ENCODE measurements around the gene SH3PXD2A.

The SH3PXD2A gene

DNA sequence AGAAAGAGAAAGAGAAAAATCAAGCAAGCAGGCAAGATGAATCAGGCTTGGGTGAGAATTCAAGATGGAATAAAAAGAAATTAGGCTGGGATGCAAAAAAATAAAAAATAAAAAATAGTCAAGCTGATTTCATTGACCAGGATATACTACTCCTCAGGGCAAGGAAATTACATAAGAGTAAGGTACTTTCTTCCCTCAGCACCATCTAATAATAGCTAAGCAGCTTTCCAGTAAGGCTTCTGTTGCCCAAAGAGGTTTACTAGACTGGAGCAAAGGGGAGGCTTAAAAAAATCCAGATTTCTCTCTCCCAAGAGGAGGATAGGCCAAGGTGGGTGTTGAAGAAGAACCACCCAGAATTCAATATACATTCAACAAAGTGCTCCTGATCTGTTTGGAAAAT, 268.3 kb downstream of the SH3PXD2A start:
- no peak for DNase-seq (ENCODE audit: low read depth)
- H3K4me3 ChIP-seq (ENCODE audit: low read length), result no peak overlapping the region
- TF ChIP-seq, protein P1, sequence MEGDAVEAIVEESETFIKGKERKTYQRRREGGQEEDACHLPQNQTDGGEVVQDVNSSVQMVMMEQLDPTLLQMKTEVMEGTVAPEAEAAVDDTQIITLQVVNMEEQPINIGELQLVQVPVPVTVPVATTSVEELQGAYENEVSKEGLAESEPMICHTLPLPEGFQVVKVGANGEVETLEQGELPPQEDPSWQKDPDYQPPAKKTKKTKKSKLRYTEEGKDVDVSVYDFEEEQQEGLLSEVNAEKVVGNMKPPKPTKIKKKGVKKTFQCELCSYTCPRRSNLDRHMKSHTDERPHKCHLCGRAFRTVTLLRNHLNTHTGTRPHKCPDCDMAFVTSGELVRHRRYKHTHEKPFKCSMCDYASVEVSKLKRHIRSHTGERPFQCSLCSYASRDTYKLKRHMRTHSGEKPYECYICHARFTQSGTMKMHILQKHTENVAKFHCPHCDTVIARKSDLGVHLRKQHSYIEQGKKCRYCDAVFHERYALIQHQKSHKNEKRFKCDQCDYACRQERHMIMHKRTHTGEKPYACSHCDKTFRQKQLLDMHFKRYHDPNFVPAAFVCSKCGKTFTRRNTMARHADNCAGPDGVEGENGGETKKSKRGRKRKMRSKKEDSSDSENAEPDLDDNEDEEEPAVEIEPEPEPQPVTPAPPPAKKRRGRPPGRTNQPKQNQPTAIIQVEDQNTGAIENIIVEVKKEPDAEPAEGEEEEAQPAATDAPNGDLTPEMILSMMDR (conservative IDR thresholded peaks at IDR 0.05; ENCODE audit: low read depth, low read length), result no peak

DNA sequence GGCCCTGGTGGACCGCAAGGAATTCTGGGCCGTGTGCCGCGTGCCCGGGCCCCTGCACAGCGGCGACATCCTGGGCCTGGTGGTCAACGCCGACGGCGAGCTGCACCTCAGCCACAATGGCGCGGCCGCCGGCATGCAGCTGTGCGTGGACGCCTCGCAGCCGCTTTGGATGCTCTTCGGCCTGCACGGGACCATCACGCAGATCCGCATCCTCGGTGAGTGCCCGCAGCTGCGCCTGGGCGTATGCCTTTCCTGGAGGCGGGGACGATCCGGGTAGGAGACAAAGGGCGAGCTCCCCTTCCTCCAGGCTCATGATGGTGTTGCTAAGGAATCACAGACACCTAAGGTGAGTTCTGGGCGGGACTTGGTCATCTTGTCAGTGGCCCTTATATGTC, 270.4 kb downstream of the SH3PXD2A start:
- DNase-seq (ENCODE audit: low read depth), result no peak
- TF ChIP-seq, protein P1 (conservative IDR thresholded peaks at IDR 0.05; ENCODE audit: low read depth, low read length), result no peak
- H3K4me3 ChIP-seq (ENCODE audit: low read length), result no peak overlapping the region

DNA sequence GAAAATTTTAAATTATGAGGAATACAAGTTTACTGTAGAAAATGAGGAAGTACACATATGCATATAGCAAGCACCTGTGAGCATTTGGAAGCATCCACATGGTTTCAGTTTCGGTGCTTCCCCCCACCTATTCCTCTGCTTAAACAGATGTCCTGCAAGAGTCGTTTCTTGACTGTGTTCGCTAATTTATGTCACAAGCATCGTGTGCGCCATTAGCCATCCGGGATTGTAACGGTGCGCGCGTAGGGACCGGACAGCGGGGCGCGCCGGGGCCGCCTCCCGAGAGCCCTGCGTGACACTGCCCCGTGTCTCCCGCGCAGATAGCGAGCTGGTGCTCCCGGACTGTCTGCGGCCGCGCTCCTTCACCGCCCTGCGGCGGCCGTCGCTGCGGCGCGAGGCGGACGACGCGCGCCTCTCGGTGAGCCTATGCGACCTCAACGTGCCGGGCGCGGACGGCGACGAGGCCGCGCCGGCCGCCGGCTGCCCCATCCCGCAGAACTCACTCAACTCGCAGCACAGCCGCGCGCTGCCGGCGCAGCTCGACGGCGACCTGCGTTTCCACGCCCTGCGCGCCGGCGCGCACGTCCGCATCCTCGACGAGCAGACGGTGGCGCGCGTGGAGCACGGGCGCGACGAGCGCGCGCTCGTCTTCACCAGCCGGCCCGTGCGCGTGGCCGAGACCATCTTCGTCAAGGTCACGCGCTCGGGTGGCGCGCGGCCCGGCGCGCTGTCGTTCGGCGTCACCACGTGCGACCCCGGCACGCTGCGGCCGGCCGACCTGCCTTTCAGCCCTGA, 271.0 kb downstream of the SH3PXD2A start:
- H3K4me3 ChIP-seq (ENCODE audit: low read length), result no peak overlapping the region
- TF ChIP-seq, protein P1 (conservative IDR thresholded peaks at IDR 0.05; ENCODE audit: low read depth, low read length), result no peak
- DNase-seq (ENCODE audit: low read depth), result no peak

DNA sequence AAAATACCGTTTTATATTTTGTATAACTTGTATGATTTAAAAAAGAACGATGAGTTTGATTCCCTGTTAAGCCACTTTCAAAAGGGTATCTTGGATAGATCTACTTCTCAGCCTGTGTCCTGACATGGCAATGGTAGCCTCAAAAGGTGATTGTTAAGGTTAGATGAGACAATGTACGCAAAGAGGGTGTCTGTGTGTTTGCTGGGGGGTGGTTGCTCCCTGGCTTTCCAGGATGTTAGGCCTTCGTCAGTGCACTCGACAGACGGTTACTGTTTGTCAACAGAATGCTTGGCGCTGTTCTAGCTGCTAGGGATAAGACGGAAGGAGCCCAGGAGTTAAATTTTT, 271.5 kb downstream of the SH3PXD2A start:
- no peak overlapping the region for H3K4me3 ChIP-seq (ENCODE audit: low read length)
- DNase-seq (ENCODE audit: low read depth), result no peak
- TF ChIP-seq, protein P1 (conservative IDR thresholded peaks at IDR 0.05; ENCODE audit: low read depth, low read length), result no peak

DNA sequence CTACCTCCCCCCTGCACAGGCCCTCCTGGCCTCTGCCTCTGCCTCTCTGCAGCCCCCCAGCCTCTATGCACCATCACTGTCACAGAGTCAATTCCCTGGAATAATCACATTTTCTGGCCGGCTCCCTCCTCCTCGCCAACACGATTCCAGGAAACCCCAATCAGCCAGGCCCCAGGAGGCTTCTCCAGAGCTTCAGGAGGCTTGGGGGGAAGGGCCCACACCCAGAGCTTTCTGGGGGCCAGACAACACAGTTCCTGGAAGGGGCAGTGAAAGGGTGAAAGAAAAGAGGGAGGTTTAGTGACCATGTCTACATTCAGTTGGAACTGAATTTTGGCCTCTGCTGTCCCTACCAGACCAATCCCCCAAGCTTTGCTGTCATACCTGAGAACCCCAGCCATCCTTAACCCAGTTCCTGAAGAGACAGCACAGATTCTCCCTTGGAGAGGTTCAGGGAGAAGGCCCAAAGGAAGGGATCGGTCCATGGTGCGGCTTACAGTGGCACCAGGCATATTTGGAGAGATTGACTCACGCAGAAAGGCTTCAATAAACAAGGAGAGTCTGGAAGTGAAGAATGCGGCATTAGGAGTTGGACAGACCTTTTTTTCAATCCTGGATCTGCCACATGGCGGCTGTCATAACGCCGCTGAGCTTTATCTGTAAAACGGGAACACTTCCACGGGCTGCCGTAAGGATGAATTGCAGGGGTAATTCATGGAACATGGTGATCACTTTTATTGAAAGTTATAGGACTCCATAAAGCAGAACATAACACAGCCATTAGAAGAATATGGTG, 272.8 kb downstream of the SH3PXD2A start:
- no peak overlapping the region for H3K4me3 ChIP-seq (ENCODE audit: low read length)
- TF ChIP-seq, protein P1 (conservative IDR thresholded peaks at IDR 0.05; ENCODE audit: low read depth, low read length), result no peak
- no peak for DNase-seq (ENCODE audit: low read depth)

DNA sequence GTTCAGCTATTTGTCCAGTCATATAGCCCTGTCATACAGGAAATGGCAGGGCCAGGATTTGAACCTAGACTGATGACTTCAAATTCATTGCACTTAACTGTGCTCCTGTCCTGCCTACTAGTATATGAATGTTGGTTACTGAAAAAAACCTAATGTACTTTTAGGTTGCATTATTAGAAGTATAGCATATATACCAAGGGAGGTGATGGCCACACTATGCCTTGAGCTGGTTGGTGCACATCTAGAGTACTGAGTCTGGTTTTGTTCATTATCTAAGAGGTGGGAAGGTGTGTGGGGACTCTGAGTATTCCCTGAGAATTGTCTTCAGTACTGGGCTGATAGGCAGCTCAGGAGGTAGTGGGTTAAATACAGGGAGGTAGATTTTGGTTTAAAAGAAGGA, 273.9 kb downstream of the SH3PXD2A start:
- TF ChIP-seq, protein P1 (conservative IDR thresholded peaks at IDR 0.05; ENCODE audit: low read depth, low read length), result no peak
- H3K4me3 ChIP-seq (ENCODE audit: low read length), result no peak overlapping the region

DNA sequence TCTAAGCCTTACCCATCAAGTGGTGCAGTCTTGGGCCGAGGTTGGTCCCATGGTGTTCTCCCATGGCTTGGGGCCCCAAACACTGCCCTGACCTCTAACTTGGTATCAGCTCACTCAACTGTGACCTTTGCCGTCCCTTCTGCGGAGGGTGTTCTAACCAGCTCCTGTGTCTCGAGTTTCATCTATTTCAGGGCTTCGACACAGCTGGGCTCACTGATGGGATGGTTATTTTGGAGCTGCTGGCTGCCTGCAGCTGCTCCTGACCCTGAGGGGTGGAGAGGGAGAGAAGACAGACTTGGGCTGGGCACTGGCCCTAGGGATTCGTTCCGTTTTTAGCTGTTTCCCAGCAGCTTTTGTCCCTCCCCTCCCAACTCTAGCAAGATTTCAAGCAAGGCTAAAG, 274.9 kb downstream of the SH3PXD2A start:
- DNase-seq (ENCODE audit: low read depth), result no peak
- TF ChIP-seq, protein P1 (conservative IDR thresholded peaks at IDR 0.05; ENCODE audit: low read depth, low read length), result no peak
- no peak overlapping the region for H3K4me3 ChIP-seq (ENCODE audit: low read length)

More for the DNA sequence above, 273.9 kb downstream of the SH3PXD2A start:
- DNase-seq (ENCODE audit: low read depth), result no peak

All from retinal pigment epithelial cell (primary cell).